ENCODE results near the gene QPCTL. TPM values are rescaled to one million over a fixed set of nuclear protein-coding genes. Genes with fewer than 3 reads are reported as not detected.
"Not testable (repeated sequence)": the region's sequence is repeated elsewhere in the genome, so short reads cannot be mapped to it uniquely, and the experiment has no call there.

Gene QPCTL
- total RNA-seq, 2 donors from 2014 or later, result 5.2 to 18.4 TPM

DNA sequence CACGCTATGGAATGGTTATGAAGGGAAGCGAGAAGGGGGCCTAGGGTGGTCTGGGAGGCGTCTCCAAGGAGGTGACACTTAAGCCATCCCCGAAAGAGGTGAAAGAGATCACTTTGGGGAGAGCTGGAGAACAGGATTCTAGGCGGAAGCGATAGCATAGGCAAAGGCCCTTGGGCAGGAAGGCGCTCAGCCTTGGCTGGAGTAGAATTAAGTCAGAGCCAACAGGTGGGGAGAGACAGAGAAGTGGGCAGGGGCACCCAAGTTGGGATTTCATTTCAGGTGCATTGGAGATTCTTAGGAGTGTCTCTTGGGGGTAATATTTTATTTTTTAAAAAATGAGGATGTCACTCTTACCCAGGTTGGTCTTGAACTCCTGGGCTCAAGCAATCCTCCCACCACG is 10.3 kb upstream of the QPCTL start:
- H3K27ac ChIP-seq, result peak overlapping the region; percentile 79 to 86
- peak overlapping the region in 1 of 2 donors; percentile 26 for H3K4me3 ChIP-seq

DNA sequence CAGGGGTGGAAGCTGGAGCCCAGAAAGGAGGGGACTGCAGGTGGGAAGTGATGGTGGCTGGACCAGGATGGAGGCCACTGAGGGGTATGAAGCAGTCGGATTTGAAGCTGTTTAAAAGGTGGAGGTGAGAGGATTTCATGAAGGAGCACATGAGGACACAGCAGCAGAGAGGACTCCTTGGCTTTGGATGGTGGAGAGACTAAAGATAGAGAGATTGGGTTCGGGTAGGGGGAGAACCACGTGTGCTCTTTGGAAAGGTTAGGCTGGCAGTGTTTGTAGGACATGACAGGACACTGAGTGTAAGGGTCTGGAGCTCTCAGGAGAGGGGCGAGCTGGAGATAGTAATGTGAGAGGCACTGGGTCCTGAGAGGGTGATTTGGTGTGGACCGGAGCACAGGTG is 9.6 kb upstream of the QPCTL start:
- DNase-seq (ENCODE audit: low spot score), result no peak
- 67% methylated on average over 5 of the region's 5 CpGs for WGBS
- TF ChIP-seq POLR2AphosphoS5 (IDR thresholded peaks at IDR 0.05) (no peak), POLR2A (IDR thresholded peaks at IDR 0.05) (no peak)
- TF ChIP-seq, protein P1, sequence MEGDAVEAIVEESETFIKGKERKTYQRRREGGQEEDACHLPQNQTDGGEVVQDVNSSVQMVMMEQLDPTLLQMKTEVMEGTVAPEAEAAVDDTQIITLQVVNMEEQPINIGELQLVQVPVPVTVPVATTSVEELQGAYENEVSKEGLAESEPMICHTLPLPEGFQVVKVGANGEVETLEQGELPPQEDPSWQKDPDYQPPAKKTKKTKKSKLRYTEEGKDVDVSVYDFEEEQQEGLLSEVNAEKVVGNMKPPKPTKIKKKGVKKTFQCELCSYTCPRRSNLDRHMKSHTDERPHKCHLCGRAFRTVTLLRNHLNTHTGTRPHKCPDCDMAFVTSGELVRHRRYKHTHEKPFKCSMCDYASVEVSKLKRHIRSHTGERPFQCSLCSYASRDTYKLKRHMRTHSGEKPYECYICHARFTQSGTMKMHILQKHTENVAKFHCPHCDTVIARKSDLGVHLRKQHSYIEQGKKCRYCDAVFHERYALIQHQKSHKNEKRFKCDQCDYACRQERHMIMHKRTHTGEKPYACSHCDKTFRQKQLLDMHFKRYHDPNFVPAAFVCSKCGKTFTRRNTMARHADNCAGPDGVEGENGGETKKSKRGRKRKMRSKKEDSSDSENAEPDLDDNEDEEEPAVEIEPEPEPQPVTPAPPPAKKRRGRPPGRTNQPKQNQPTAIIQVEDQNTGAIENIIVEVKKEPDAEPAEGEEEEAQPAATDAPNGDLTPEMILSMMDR (IDR thresholded peaks at IDR 0.05), result no peak
- Histone ChIP-seq H3K4me1 (replicated peaks) (no peaks in the 10 kb centered on the region), H3K27me3 (replicated peaks; ENCODE audit: insufficient read depth) (no peaks in the 10 kb centered on the region), H3K27ac (no peak overlapping the region), H3K4me3 (no peak overlapping the region), H3K36me3 (peaks cover 0 to 9% of the 10 kb centered on the region in 2 donors), H3K9me3 (no peaks in the 10 kb centered on the region)
- intact Hi-C loops (cut with DNase I), result no loop called here

More for the DNA sequence above, 10.3 kb upstream of the QPCTL start:
- Histone ChIP-seq H3K9me3 (no peaks in the 10 kb centered on the region), H3K4me1 (replicated peaks) (peaks cover 3% of the 10 kb centered on the region), H3K36me3 (peaks cover 0 to 1% of the 10 kb centered on the region in 2 donors), H3K27me3 (replicated peaks; ENCODE audit: insufficient read depth) (no peaks in the 10 kb centered on the region)
- intact Hi-C loops (cut with DNase I), result no loop called here
- TF ChIP-seq, protein P1 (IDR thresholded peaks at IDR 0.05), result no peak
- TF ChIP-seq POLR2AphosphoS5 (IDR thresholded peaks at IDR 0.05) (no peak), POLR2A (IDR thresholded peaks at IDR 0.05) (no peak)
- 46% methylated on average over 8 of the region's 8 CpGs for whole genome bisulfite sequencing
- no peak for DNase-seq (ENCODE audit: low spot score)

DNA sequence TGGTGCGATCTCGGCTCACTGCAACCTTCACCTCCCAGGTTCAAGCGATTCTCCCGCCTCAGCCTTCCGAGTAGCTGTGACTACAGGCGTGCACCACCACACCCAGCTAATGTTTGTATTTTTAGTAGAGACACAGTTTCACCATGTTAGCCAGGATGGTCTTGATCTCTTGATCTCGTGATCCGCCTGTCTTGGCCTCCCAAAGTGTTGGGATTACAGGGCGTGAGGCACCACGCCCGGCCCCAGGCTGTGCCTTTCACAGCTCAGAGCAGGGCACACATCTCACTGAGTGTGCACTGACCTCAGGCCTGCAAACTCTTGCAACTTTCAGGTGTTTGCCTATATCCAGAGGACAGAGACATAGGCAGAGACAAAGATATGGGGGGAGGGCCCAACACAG is 7.4 kb upstream of the QPCTL start:
- H3K27ac ChIP-seq; DNase-seq (ENCODE audit: low spot score); H3K27me3 ChIP-seq (replicated peaks; ENCODE audit: insufficient read depth); H3K4me3 ChIP-seq; H3K4me1 ChIP-seq (replicated peaks); intact Hi-C loops (cut with DNase I); H3K9me3 ChIP-seq: not testable (repeated sequence)
- H3K36me3 ChIP-seq, result peaks cover 0 to 15% of the 10 kb centered on the region in 2 donors
- 85% methylated on average over 11 of the region's 11 CpGs for whole genome bisulfite sequencing

DNA sequence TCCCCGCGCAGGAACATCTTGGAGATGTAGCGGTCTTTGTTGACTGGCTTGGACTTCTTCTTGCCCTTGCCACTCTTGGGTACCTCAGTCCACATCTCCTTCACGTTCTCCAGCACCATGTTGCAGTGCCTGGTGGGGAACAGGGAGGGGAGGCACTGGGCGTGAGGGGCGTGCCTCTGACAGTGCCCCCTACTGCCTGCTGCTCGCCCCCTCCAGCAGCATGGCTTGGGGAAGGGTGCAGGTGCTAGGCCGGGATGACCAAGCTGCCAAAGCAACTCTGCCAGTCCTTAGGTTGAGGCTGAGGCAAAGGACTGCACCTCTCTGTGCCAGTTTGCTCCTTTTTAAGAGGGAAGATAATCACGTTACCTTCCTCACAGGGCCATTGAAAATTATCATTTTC is 4.9 kb upstream of the QPCTL start:
- intact Hi-C loops (cut with DNase I), result no loop called here
- H3K36me3 ChIP-seq, result peaks cover 0 to 15% of the 10 kb centered on the region in 2 donors
- WGBS, result 85% methylated on average over 9 of the region's 9 CpGs

DNA sequence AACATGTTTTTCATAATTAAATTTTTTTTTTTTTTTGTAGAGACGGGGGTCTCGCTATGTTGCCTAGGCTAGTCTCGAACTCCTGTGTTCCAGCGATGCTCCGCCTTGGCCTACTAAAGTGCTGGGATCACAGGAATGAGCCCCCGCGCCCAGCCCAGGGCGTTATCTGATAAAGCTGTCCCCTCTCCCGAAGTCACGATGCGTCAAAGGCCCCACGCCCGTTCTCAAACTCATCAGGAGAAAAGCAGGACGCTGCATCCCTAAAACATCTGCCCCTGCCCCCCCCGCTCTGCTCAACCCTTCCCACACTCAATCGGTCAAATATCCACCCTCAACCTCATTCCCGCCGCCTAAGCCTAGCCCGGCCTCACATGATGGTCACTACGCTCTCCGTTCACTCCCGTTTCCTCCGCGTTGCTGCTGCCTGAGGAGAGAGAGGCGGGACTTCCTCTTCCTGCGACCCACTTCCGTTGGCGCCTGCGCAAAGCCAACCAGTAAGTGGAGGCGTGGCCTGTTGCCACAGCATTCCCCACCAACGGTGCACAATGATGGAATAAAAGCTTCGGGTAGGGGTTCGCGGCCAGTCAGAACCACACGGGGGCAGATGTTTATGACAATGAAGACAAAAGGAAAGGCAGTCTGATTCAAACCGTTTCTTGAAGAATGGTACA is 815 bp upstream of the QPCTL start, which contains the start of gene SNRPD2:
SNRPD2 (minus strand) TSS at position 438 of the 671 bp plus-strand sequence; CDS start at position 373, 65 bp downstream.
- intact Hi-C loops (cut with DNase I), result loop anchor here (2.0 to 5.0 kb wide), 2 partner anchors 25 to 76 kb away; partner anchors contain the start of gene SIX5
- H3K27ac ChIP-seq, result peak within 1 kb of the TSS; percentile 93 to 96
- under 1% methylated on average over 36 of the region's 36 CpGs for WGBS

More for the DNA sequence above, 4.9 kb upstream of the QPCTL start:
- DNase-seq (ENCODE audit: low spot score), result no peak
- Histone ChIP-seq H3K4me1 (replicated peaks) (peaks cover 3% of the 10 kb centered on the region), H3K27ac (no peak overlapping the region), H3K4me3 (no peak overlapping the region), H3K27me3 (replicated peaks; ENCODE audit: insufficient read depth) (no peaks in the 10 kb centered on the region), H3K9me3 (no peaks in the 10 kb centered on the region)
- no peak for TF ChIP-seq POLR2AphosphoS5 (IDR thresholded peaks at IDR 0.05)
- no peak for TF ChIP-seq POLR2A (IDR thresholded peaks at IDR 0.05)
- TF ChIP-seq, protein P1 (IDR thresholded peaks at IDR 0.05), result no peak

More for the DNA sequence above, 815 bp upstream of the QPCTL start, which contains the start of gene SNRPD2:
- DNase-seq (ENCODE audit: low spot score), result peak; percentile 91
- H3K9me3 ChIP-seq, result no peaks in the 10 kb centered on the region
- H3K36me3 ChIP-seq, result peaks cover 0 to 15% of the 10 kb centered on the region in 2 donors
- no peaks in the 10 kb centered on the region for H3K27me3 ChIP-seq (replicated peaks; ENCODE audit: insufficient read depth)
- H3K4me3 ChIP-seq, result peak within 1 kb of the TSS; percentile 71 to 75
- TF ChIP-seq POLR2A (IDR thresholded peaks at IDR 0.05), result peak; percentile 80
- TF ChIP-seq, protein P1 (IDR thresholded peaks at IDR 0.05), result peak in 2 of 4 experiments; percentile 6 to 21
- peak; percentile 85 for TF ChIP-seq POLR2AphosphoS5 (IDR thresholded peaks at IDR 0.05)
- H3K4me1 ChIP-seq (replicated peaks), result peaks cover 3% of the 10 kb centered on the region

Data from prostate gland (tissue), 2 donors.